T-cell (primary cell): ENCODE results near the gene CLDN12. TPM values are rescaled to one million over a fixed set of nuclear protein-coding genes. Genes with fewer than 3 reads are reported as not detected.
A peak's percentile ranks its signal among the peaks of the same experiment; 100 is the strongest.

Experiments
- ATAC-seq, 4 experiments: fragments of 200-7000 bp in 3 of 4; fragments of 150-1000 bp in 1 of 4; cut with Tn5 transposase; replicated peaks in 1 of 4; 1 replicate in 3 of 4; 2 replicates in 1 of 4; pipeline ENCODE4 v1.10.0; 2021; ENCODE audit warnings: moderate library complexity in 3 of 4, mild to moderate bottlenecking in 2 of 4, moderate number of reproducible peaks in 1 of 4
- CTCF ChIA-PET, 2 donors: fragments of 300-600 bp; sonication (Branson Sonifier 250); formaldehyde crosslinking; loops; one replicate each; lab custom pipeline; 2022; ENCODE audit warnings: antibody characterized with exemption in 2 of 2; lab: Charles Lee
- POLR2A ChIA-PET, 2 donors: fragments of 300-600 bp; sonication (Branson Sonifier 250); formaldehyde crosslinking; loops; one replicate each; lab custom pipeline; 2022; ENCODE audit warnings: antibody characterized with exemption in 2 of 2; lab: Charles Lee
- DNase-seq, 35 experiments: peaks; one replicate each; pipeline versions ENCODE4 v3.0.0 to v3.0.0-alpha.2; 2013 to 2023
- H3K27ac ChIP-seq: one replicate; pipeline ENCODE4 v1.5.1; 2013; ENCODE audit warnings: low read length
- H3K27me3 ChIP-seq, 2 experiments: replicated peaks in 1 of 2; 1 replicate in 1 of 2; 2 replicates in 1 of 2; pipeline versions ENCODE4 v1.6.1 to v1.7.0; 2013; ENCODE audit warnings: low read length in 1 of 2, mixed read lengths in 1 of 2; ENCODE audit not compliant: control insufficient read depth in 2 of 2, insufficient read depth in 2 of 2; ENCODE audit errors: extremely low read depth in 1 of 2
- H3K36me3 ChIP-seq, 2 donors: 1 replicate in 1 of 2; 2 replicates in 1 of 2; pipeline versions ENCODE4 v1.6.1 to v1.7.0; 2013; ENCODE audit warnings: low read length in 1 of 2; ENCODE audit not compliant: control insufficient read depth in 2 of 2, insufficient read depth in 1 of 2; ENCODE audit errors: extremely low read depth in 1 of 2
- H3K4me1 ChIP-seq, 2 experiments: 1 replicate in 1 of 2; 2 replicates in 1 of 2; pipeline versions ENCODE4 v1.6.1 to v1.7.0; 2013; ENCODE audit warnings: low read length in 2 of 2, mixed read lengths in 1 of 2; ENCODE audit not compliant: insufficient read depth in 2 of 2, control insufficient read depth in 1 of 2; ENCODE audit errors: extremely low read depth in 1 of 2
- H3K4me3 ChIP-seq, 2 donors: 1 replicate in 1 of 2; 2 replicates in 1 of 2; pipeline versions ENCODE4 v1.5.1 to v1.7.0; 2013; ENCODE audit warnings: mild to moderate bottlenecking in 2 of 2, low read length in 1 of 2, moderate library complexity in 1 of 2; ENCODE audit not compliant: control insufficient read depth in 1 of 2; ENCODE audit errors: extremely low read depth in 1 of 2
- H3K9me3 ChIP-seq: 2 replicates; pipeline ENCODE4 v1.7.0; 2013
- H3K27ac Mint-ChIP-seq, 2 donors: one replicate each; pipeline ENCODE4 v1.8.0; 2020 to 2021; ENCODE audit warnings: mild to moderate bottlenecking in 2 of 2, mixed read lengths in 2 of 2
- H3K27me3 Mint-ChIP-seq, 2 donors: one replicate each; pipeline ENCODE4 v1.8.0; 2021 to 2022; ENCODE audit warnings: mixed read lengths in 2 of 2
- H3K36me3 Mint-ChIP-seq: one replicate; pipeline ENCODE4 v1.8.0; 2021; ENCODE audit warnings: mixed read lengths
- H3K4me1 Mint-ChIP-seq, 3 donors: one replicate each; pipeline ENCODE4 v1.8.0; 2020 to 2022; ENCODE audit warnings: mixed read lengths in 3 of 3, mild to moderate bottlenecking in 1 of 3
- H3K4me3 Mint-ChIP-seq, 3 donors: one replicate each; pipeline ENCODE4 v1.8.0; 2020 to 2022; ENCODE audit warnings: mild to moderate bottlenecking in 3 of 3, mixed read lengths in 3 of 3, moderate library complexity in 3 of 3
- H3K9me3 Mint-ChIP-seq, 3 donors: one replicate each; pipeline ENCODE4 v1.8.0; 2020 to 2022; ENCODE audit warnings: mixed read lengths in 3 of 3
- WGBS: methylation state at CpG from one replicate; pipeline ENCODE4 v1.1.5; 2013; ENCODE audit warnings: missing lambda C conversion rate; ENCODE audit not compliant: insufficient coverage; 5-methylcytosine and 5-hydroxymethylcytosine counted together
- total RNA-seq, 35 experiments: library from RNA in 6 of 35; stranded (reverse) in 6 of 35; fragments of 120-200 nt in 1 of 35; gene quantifications; one replicate each; pipeline versions ENCODE4 v1.2.1 to v1.2.4 and lab custom pipeline; 2013 to 2026

Gene CLDN12
- total RNA-seq, 5 donors from 2014 or later (not counting 1 experiment from before 2014, with no cell fraction given) = 1.8 to 3.7 (median 2.3) TPM

DNA sequence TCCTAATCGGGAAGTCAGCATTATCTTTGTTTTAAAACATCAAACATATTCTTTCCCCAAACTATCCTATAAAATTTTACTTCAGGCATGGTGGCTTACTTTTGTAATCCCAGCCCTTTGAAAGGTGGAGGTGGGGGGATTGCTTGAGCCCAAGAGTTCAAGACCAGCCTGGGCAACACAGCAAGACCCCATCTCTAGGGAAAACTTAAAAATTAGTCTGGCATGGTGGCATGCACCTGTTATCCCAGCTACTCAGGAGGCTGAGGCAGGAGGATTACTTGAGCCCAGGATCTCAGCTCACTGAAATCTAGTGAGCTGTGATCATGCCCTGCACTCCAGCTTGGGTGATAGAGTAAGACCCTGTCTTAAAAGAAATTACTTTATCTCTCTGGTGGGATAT, 4.9 kb downstream of the CLDN12 start:
- peaks cover 6 to 11% of the 10 kb centered on the region in 2 experiments for H3K4me1 ChIP-seq
- no peaks in the 10 kb centered on the region for H3K36me3 ChIP-seq
- no peaks in the 10 kb centered on the region for H3K9me3 ChIP-seq
- no peak overlapping the region for H3K27ac ChIP-seq
- DNase-seq (no peak), ATAC-seq (no peak)
- WGBS = no CpG with 5 or more reads among the region's 1 CpG
- peaks cover 6% of the 10 kb centered on the region for H3K36me3 Mint-ChIP-seq
- H3K27me3 Mint-ChIP-seq = peaks cover 0 to 1% of the 10 kb centered on the region in 2 donors
- no peak overlapping the region for H3K4me3 Mint-ChIP-seq
- no peaks in the 10 kb centered on the region for H3K27me3 ChIP-seq
- no peaks in the 10 kb centered on the region for H3K9me3 Mint-ChIP-seq
- CTCF ChIA-PET = interaction anchor here in 1 of 2 donors (0.9 to 1.1 kb wide), 2 partner anchors 12 to 62 kb away, joined by 3 to 4 read pairs; no protein-coding TSS in a partner anchor
- POLR2A ChIA-PET = no interaction called here
- no peak overlapping the region for H3K4me3 ChIP-seq
- peaks cover 10 to 15% (median 14%) of the 10 kb centered on the region in 3 donors for H3K4me1 Mint-ChIP-seq
- H3K27ac Mint-ChIP-seq = no peak overlapping the region

DNA sequence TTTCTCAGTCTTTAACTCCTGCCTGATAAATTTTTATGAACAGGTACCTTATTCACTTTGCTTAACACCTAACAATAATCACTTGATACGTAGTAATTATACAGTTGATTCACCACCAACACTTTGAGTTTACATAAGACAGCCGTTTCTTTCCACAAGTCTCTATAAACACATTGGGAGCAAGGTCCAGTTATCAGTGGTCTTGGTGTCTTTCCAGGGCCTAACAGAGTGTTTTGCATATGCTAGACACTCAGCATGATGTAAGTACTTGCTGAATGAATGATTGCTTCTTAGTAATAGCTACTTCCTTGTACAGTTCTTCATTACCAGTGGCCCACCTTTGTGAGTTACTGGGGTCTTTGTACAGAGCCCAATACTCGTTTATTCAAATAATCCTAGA, 6.4 kb downstream of the CLDN12 start:
- POLR2A ChIA-PET = no interaction called here
- Mint-ChIP-seq H3K9me3 (no peaks in the 10 kb centered on the region), H3K27me3 (no peaks in the 10 kb centered on the region), H3K4me3 (no peak overlapping the region), H3K4me1 (peaks cover 0 to 4% (median 0%) of the 10 kb centered on the region in 3 donors), H3K36me3 (peaks cover 6% of the 10 kb centered on the region), H3K27ac (no peak overlapping the region)
- no peaks in the 10 kb centered on the region for H3K9me3 ChIP-seq
- H3K4me3 ChIP-seq = no peak overlapping the region
- WGBS = 100% methylated on average over 1 of the region's 3 CpGs
- CTCF ChIA-PET = interaction anchor here in 1 of 2 donors (1.8 kb wide), 1 partner anchor 64 kb away, joined by 3 read pairs; the partner anchor contains the start of gene GTPBP10
- no peak overlapping the region for H3K27ac ChIP-seq
- DNase-seq (no peak), ATAC-seq (no peak)
- H3K27me3 ChIP-seq = no peaks in the 10 kb centered on the region
- H3K4me1 ChIP-seq = peaks cover 0 to 4% of the 10 kb centered on the region in 2 experiments
- H3K36me3 ChIP-seq = no peaks in the 10 kb centered on the region

DNA sequence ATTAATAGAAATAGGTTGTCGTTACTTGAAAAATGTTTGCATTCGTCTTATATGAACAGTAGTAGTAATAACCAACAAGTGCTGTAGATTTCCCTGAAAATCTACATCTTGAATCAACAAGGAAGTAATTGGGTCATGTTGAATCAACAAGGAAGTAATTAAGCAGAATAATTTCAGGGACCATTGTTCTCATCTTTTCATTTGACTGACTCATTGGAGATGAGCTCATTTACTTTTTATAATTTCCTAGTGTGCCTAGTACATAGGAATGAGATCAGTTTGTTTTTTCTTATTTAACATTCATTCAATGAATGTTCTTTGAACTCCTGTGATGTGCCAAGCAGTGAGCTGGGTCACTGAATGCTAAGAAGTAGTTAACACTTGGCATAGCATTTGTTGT, 8.2 kb downstream of the CLDN12 start:
- Histone ChIP-seq H3K9me3 (no peaks in the 10 kb centered on the region), H3K4me3 (no peak overlapping the region), H3K4me1 (no peaks in the 10 kb centered on the region), H3K36me3 (no peaks in the 10 kb centered on the region), H3K27ac (no peak overlapping the region), H3K27me3 (no peaks in the 10 kb centered on the region)
- H3K9me3 Mint-ChIP-seq = no peaks in the 10 kb centered on the region
- no peak for ATAC-seq
- H3K36me3 Mint-ChIP-seq = peaks cover 6% of the 10 kb centered on the region
- H3K4me3 Mint-ChIP-seq = no peak overlapping the region
- ChIA-PET POLR2A (no interaction called here), CTCF (interaction anchor here (0.9 to 1.4 kb wide), 2 partner anchors 17 to 20 kb away, joined by 3 read pairs; no protein-coding TSS in a partner anchor)
- DNase-seq = no peak
- no peak overlapping the region for H3K27ac Mint-ChIP-seq
- no peaks in the 10 kb centered on the region for H3K27me3 Mint-ChIP-seq
- no CpG with 5 or more reads among the region's 2 CpGs for WGBS
- no peaks in the 10 kb centered on the region for H3K4me1 Mint-ChIP-seq

DNA sequence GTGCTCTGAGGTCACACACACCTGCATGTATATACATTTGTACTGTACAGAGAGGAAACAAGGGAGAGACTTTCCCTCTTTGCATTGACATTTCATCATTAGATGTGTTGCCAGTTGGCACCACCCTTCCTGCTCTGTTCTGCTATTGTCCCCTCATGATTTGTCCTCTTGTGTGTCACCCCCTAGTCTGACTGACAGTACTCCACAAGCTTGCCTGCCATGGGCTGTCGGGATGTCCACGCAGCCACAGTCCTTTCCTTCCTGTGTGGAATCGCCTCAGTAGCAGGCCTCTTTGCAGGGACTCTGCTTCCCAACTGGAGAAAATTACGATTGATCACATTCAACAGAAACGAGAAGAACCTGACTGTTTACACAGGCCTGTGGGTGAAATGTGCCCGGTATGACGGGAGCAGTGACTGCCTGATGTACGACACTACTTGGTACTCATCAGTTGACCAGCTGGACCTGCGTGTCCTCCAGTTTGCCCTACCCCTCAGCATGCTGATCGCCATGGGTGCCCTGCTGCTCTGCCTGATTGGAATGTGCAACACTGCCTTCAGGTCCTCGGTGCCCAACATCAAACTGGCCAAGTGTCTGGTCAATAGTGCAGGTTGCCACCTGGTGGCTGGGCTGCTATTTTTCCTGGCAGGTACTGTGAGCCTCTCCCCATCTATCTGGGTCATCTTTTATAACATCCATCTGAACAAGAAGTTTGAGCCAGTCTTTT, 9.4 kb downstream of the CLDN12 start:
- peaks cover 6% of the 10 kb centered on the region for H3K36me3 Mint-ChIP-seq
- H3K27me3 Mint-ChIP-seq = no peaks in the 10 kb centered on the region
- no peak for ATAC-seq
- H3K4me1 Mint-ChIP-seq = no peaks in the 10 kb centered on the region
- H3K27ac ChIP-seq = no peak overlapping the region
- H3K27me3 ChIP-seq = no peaks in the 10 kb centered on the region
- no peak overlapping the region for H3K4me3 ChIP-seq
- no peaks in the 10 kb centered on the region for H3K9me3 Mint-ChIP-seq
- peak in 5 of 35 experiments; percentile 1 to 32 (median 17) for DNase-seq
- no peaks in the 10 kb centered on the region for H3K9me3 ChIP-seq
- no peaks in the 10 kb centered on the region for H3K36me3 ChIP-seq
- 97% methylated on average over 10 of the region's 11 CpGs for WGBS
- ChIA-PET CTCF (no interaction called here), POLR2A (no interaction called here)
- no peak overlapping the region for H3K27ac Mint-ChIP-seq
- H3K4me3 Mint-ChIP-seq = no peak overlapping the region
- H3K4me1 ChIP-seq = no peaks in the 10 kb centered on the region

DNA sequence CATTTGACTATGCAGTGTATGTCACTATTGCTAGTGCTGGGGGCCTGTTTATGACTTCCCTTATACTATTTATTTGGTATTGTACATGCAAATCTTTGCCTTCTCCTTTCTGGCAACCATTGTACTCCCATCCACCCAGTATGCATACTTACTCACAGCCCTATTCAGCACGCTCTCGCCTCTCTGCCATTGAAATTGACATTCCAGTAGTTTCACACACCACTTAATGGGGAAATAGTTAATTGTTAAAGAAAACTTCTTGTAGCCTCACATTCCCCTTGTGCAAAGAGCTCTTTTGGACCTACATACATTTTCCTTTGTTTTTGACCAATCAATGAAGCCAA, 9.9 kb downstream of the CLDN12 start:
- Histone ChIP-seq H3K4me3 (no peak overlapping the region), H3K27me3 (no peaks in the 10 kb centered on the region), H3K4me1 (no peaks in the 10 kb centered on the region), H3K36me3 (no peaks in the 10 kb centered on the region), H3K27ac (no peak overlapping the region), H3K9me3 (no peaks in the 10 kb centered on the region)
- no CpG with 5 or more reads among the region's 2 CpGs for WGBS
- Mint-ChIP-seq H3K9me3 (no peaks in the 10 kb centered on the region), H3K4me1 (no peaks in the 10 kb centered on the region), H3K36me3 (peaks cover 3% of the 10 kb centered on the region), H3K27ac (no peak overlapping the region), H3K27me3 (no peaks in the 10 kb centered on the region), H3K4me3 (no peak overlapping the region)
- POLR2A ChIA-PET = no interaction called here
- CTCF ChIA-PET = no interaction called here
- DNase-seq (no peak), ATAC-seq (no peak)

DNA sequence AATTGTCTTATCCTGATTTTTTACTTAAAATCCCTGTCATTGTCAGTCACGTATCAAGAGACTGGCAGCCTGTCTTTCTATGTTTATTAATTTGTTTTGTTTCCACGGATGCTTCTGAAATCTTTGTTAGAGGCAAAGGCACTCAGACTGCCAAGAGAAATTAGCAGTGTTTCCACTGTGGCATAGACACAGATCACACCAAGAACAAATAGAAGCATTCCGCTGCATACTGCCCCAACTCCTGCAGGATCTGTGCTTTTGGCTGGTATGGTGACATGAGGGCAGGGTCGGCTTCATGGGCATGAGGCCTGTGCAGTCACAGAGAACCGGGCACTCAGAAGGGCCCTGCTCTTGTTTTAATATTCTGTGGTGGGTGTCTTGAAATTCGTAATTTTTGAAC, 18.4 kb downstream of the CLDN12 start:
- H3K4me3 ChIP-seq = no peak overlapping the region
- H3K27ac Mint-ChIP-seq = no peak overlapping the region
- H3K4me1 ChIP-seq = no peaks in the 10 kb centered on the region
- H3K27ac ChIP-seq = no peak overlapping the region
- ChIA-PET CTCF (no interaction called here), POLR2A (no interaction called here)
- H3K4me3 Mint-ChIP-seq = no peak overlapping the region
- DNase-seq (no peak), ATAC-seq (no peak)
- no peaks in the 10 kb centered on the region for H3K9me3 Mint-ChIP-seq
- H3K36me3 ChIP-seq = no peaks in the 10 kb centered on the region
- WGBS = no CpG with 5 or more reads among the region's 6 CpGs
- no peaks in the 10 kb centered on the region for H3K36me3 Mint-ChIP-seq
- H3K27me3 ChIP-seq = no peaks in the 10 kb centered on the region
- peaks cover 0 to 11% (median 7%) of the 10 kb centered on the region in 3 donors for H3K4me1 Mint-ChIP-seq
- no peaks in the 10 kb centered on the region for H3K27me3 Mint-ChIP-seq
- H3K9me3 ChIP-seq = no peaks in the 10 kb centered on the region
